GM11168 (cell line): ENCODE results near the gene PBX1.

Experiments used
- in situ Hi-C: fragments of 300-500 bp; cut with MboI; formaldehyde crosslinking; loops from one replicate; pipeline ENCODE4 v1.12.0; 2022; ENCODE audit warnings: low sequenced_read_pairs; ENCODE audit not compliant: unreplicated experiment

The PBX1 gene

DNA sequence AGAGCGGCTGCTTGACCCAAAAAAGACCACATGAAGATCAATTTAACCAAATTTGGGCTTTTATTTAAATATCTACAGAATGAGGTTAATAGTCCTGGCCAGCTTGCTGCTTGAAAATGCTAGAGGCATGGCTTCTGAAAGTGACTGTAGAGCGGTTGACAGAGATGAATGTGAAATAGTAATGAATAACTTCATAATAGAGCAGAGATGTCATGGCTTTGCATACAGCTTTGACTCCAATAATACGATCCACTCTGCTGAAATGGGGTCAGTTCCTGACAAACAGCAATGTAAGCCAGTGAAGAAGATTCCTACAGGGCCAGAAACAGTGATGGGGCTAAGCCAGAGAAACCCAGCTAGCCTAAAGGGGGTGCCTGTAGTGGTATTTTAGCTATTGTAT, 183.8 kb downstream of the PBX1 start:
- in situ Hi-C loops, result no loop called here

DNA sequence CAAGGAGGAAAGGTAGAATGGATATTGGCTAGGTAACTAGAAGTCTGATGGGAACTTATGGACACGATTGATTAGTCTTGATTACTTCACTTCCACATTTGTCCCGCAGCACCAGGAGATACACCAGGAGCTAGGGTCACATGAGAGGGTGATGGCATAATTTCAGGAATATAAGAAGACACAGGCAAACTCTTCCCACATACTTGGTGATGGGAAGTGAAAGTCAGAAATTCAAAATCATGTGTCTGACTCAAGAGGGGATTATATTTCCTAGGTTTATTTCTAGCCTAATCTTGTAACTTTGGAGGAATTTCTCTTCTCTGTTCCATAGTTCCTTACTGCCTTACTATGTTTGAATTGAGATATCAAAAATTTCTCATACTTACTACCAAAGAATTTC, 185.0 kb downstream of the PBX1 start:
- in situ Hi-C loops, result no loop called here

DNA sequence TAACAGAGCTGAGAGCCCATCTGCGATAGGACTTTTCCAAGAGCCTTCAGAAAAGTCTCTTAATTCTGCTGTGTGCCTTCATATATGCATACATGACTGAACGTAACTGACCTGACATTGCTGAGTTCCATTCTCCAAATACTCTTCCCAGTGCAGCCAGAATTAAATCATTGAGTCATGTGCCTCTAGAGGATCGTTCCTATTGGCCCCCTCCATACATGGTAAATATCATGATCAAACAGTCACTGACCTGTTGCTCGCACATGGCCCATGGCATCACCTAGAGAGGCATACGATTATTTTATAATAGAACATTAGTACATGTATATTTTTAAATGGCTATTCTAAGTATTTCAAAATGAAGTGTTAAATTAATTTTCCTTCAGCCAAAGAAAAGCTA, 186.8 kb downstream of the PBX1 start:
- in situ Hi-C loops, result no loop called here

DNA sequence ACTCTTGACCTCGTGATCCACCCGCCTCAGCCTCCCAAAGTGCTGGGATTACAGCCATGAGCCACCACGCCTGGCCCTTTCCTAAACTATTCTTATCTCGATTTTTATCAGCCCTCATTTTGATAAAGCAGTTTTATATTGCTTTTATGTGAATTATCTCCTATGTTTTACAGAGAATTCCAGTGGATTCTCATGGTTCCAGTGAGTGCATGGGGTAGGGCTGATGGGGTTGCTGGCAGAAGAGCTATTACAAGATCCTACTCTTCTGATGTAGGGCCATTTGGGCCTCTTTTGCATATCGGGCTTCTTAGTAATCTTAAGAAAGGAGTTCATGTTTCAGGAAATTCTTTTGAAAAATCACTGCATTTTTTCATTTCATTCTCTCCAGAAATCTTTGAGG, 187.6 kb downstream of the PBX1 start:
- in situ Hi-C loops, result no loop called here

DNA sequence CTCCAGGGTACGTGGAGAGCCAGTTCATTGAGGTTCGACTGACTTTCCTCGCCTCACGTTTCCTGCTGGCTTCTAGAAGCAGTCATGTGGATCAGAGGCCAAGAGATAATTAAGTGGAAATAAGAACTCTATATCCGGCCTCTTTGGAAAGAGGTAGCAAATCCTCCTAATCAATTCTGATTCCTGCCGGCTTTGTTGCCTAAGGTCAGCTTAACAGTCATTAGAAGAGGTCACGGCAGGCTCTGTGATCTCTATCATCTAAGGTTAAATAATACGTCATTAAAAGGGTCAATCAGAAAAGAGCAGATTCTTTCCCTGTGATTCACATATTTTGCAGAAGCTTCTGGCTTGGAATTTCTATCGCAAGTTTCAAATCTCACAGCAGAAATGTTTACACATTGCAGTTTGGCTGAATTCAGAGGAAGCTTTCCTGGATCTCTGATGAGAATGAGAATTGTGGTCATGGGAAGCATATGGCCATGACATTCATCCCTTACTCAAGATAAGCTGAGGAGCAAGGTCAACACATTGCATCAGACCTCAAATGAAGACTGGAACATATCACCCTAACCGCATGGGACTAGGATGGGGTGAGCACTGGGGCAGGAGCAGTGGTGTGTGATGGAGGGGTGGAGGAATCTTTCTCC, 189.4 kb downstream of the PBX1 start:
- in situ Hi-C loops, result no loop called here

DNA sequence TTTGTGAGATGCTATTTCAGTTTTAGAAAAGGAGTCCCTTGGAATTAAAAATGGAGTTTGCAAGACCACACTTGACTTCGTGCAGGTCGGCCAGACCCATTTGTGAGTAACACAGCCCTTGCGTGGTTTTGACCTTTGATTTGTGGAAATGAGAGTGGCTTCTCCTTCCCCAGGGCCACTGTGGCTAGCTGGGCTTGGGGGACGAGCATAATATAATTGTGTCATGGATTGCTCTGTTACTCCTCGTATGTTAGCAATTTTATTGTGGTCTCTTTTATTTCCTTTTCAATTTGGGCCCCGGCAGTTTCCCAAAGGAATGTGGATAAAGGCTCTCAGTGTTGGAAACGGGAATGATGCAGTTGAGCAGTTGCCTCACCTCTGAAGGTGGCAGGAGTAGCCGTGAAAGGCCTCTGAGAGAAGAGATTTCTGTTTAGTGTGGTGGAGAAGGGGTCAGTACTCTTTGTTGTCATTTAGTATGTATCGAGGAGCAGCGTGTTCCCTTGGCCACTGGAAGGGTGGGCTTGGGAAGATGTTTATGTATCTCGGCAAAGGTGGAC, 194.6 kb downstream of the PBX1 start:
- in situ Hi-C loops, result no loop called here

DNA sequence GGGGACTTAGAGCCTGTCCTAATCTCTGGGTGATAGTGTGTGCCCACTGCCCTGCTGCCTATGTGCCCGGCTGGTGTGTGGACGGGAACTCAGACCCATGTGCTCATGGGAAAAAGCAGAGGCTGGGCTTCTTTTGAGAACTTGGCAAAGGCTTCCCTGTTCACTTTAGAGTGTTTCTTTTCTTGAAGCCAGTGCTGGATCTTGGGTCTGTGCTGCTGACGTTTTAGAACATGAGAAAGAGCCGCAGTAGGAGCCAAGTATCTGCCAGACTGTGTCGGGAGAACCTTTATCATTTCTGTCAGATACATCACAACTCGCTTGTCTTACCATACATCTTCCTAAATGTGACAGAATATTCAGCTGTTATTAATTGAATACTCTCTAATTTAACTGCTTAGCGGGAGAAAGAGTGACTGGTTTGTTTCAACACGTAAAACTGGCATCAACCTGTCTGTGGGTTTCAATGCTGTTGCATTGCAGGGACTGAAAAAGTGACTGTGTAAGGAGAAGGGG, 195.2 kb downstream of the PBX1 start:
- in situ Hi-C loops, result no loop called here

DNA sequence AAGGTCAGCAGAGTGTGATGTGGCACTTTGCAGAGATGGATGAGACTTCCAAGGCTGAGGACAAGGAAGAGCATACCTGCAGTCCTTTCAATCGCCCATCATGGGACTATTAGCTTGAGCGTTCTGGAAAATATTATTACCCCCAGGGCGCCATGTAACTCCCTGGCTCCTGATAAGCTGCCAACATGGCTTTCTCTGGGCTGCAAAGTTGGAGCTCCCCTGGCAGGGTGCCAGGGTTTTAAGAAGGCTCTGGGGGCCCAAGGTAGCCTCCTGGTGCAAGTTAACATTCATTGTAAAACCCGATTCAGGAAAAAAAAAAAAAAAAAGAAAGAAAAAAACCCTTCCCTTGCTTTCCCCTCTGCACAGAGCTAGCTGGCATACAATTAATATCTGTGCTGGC, 196.7 kb downstream of the PBX1 start:
- in situ Hi-C loops, result no loop called here

DNA sequence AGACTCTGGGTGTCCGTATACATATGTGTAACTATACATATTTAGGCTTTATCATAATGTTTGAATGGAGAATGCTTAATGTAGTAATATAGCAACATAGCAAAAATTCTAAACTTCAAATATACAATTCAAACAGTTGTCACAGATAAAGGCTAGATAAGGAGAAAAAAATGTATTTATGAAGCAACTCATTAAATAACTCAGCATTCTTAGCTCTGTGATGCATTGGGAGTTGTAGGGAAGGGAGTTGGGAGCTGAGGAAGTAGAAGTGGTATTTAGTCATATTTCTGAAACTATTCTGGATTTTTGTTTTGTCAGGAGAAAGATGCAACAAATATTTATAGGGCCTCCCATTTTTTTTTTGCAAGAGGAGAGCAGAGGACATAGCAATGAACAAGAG, 197.8 kb downstream of the PBX1 start:
- in situ Hi-C loops, result no loop called here

DNA sequence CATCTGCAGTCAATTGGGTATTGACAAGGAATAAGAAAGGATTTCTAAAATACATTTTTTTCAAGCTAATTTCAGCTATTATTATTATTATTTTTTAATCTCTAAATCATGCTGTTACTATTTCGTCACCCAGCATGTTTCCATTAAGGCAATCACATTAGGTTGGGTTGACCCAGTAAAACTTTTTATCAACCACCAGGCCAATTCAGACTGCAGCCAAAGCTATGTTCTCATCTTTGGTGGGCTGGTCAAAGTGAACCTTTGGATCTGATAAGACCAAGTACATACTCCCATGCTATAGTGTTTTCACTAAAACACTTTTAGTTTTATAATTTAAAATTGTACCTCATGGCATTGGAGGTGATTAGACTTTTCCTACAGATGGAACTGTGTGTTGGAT, 198.6 kb downstream of the PBX1 start:
- in situ Hi-C loops, result no loop called here

DNA sequence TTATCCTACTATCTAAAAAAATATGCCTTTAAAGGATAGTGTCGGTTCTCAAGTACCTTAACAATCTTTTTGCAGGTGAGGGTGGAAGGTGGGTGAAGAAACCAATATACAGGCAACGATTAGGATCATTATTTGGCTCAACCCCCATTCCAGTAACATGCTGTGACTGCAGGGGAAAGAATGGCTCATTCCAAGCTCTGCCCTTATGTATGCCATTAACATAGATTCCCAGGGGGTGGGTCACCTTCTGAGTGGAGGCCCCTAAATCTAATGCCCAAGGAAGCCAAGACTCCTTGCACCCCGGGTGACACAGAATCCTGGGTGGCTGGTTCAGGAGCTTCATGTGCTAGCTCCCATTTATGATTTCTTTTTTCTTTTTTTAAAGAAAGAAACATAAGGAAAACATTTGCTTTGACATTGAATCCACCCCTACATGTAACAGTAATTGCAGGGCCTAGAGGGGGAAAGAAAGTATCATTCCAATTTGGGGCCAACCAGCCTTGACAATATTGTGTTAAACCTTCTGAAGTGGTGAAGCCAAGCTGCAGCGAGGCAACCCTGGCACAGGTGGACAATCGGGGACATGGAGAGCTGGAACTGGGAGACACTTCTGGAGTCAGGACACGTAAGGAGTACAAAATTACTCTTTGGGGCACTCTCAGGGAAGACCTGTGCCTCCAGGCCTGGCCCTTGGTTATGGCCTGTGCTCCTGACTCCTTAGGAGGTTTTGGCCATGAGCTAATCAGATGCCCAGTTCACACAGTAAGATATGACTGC, 200.3 kb downstream of the PBX1 start:
- in situ Hi-C loops, result no loop called here

DNA sequence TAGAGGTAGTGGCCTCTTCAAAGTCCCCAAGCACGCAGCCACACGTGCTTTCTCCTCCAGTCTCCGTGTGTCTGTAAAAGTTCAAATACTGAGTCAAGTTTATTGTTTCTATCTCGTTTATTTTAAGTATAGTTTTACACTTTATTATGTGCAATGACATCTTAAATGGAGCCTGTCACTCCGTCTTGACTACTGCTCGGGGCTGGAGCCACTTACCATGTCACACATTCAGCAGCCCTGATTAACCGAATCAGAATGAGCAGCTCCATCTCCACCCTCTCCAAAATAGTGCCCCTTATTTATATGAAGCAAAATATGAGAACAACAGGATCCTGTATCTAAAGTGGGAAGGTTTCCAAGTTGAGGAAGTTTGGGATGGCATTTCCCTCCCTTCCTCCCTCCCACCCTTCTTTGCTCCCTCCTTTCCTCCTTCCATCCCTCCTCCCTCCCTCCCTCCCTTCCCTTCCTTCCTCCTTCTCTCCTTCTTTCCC, 201.0 kb downstream of the PBX1 start:
- in situ Hi-C loops, result no loop called here

DNA sequence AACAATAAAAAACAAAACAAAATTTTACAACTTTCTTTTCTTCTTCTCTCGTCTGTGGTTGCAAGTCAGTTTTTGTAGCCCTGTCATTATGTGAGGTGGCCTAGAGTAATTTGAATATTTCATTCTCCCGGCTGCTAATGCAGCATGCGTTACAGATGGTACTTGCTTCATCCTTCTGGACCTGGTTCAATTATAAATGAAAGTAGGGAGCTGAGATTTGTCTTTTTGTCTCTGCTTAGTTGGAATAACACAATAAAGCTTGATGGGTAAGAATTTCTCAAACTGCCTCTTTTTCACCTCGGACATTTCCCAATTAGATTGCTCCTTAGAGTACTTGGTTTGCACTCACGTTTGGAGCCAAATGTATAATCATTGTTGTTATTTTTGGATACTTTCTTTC, 201.6 kb downstream of the PBX1 start:
- in situ Hi-C loops, result no loop called here

DNA sequence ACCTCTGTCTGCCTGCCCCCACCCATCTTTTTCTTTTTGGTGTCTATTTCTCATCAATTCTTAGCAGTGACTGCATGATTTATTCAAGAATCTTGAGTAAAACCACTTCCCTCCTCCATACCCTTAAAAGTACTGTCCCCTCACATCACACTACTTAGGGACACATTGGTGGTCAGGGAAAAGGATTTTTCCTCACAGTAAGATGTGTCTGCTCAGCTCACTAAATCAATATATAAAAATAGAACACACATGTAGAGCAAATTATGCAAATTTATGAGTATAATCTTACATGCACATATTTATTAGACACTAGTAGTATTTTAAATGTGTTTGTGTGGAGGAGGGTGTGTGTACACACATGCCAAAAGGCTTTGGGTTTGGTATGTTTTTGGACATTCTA, 202.0 kb downstream of the PBX1 start:
- in situ Hi-C loops, result no loop called here

DNA sequence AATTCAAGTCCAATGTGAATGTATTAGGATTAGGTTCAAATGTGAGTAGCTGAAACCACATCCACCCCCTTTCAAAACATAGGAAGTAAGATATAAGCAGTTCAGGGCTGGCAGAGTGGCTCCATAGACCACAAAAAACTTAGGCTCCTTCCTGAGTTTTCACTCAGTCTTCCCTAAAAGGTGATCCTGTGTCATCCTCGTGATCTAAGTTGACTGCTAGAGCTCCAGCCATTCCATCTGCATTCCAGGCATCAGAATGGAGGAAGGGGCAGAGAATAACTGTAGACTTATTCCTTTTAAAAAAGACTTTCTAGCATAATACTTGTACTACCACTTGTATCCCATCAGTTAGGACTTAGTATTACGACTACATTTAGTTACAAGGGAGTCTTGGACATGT, 204.1 kb downstream of the PBX1 start:
- in situ Hi-C loops, result no loop called here

DNA sequence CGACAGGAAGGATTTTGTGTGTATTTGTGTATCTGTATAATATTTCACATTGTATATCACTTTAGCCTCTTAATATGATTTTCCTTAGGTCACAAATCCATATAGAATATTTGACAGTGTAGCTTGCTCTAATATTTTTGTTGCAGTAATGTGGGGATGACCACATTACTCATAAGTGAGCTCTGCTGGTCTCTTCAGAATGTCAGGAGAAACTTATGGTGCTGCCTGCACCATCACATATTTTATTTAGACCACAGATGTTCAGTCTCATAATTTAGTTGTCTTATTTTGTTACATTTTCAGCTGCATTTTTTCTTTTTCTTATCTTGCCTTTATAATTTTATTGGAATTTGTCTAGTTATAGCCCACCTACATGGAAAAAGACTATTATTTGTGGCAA, 205.3 kb downstream of the PBX1 start:
- in situ Hi-C loops, result no loop called here

DNA sequence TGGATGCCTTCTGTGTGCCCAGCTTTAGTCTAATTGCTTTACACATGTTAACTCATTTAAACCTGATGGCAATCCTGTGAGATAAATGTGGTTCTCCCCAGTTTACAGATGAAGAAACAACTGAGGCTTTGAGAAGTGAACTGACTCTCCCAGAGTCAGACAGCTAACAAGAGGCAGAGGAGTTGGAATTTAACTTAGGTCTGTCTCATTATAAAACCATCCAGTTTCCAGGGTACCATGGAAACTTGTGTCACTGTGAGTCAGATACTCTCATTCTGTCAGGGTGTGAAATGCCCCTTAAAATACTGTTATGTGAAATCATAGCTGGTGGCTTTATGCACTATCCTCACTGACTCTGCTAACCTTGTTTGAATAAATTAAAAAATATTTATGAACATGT, 206.6 kb downstream of the PBX1 start:
- in situ Hi-C loops, result no loop called here

DNA sequence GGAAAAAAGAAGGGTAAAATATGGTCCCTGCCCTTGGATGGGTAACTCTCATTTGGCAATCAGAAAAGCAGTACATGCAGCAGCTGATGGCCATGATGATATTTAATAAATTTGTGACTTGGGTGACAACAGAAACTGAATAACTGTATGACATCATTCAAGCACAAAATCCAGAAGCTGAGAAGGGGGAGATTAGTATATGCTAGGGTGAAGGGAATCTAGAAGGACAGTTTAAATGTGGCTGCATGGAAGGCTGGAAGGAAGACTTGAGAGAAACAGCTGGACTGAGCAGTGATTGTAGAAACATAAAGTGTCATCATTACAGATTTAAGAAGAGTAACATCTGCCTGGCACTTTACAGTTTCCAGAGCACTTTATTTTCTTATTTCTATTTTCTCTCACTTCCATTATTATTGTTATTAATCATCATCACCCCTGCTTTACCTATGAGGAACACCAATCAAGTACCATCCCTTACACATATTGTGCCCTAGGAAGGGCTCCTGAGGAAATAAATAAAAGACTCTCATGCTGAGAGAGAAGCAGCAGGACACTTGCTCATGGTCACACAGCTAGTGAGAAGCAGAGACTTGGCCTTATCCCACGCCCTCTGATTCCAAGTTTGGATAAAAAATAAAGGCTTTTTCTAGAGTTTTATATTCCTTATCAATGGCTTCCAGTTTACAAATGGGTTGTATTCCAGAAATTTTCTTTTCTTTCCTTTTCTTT, 207.2 kb downstream of the PBX1 start:
- in situ Hi-C loops, result no loop called here

DNA sequence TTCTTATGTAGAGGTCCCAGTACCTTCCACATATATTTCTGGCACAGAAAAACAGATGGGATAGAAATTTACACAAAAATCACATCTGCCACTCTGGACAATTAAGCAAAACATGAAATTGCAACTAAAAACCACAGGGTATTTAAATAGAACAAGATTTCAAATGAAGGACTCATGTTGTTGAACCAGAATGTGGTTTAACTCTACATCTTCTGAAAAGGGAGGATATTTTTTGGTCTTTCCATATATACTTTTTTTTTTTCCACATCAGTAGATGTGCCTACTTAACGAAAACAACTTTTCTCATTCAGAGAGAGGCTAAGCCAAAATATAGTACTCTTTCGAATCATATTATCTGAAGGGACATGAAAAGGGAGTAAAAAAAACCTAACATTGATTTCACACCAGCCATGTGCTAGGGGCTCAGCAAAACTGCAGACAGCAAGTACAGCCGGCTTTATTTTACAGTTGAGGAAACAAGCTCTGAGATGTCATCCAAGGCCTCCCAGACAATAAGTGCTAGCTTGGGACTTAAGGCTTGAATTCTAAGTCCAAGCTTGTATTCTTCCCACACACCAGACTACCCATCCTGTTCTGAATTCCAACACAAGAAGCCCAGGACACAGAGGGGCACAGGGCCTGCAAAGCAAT, 208.9 kb downstream of the PBX1 start:
- in situ Hi-C loops, result no loop called here

DNA sequence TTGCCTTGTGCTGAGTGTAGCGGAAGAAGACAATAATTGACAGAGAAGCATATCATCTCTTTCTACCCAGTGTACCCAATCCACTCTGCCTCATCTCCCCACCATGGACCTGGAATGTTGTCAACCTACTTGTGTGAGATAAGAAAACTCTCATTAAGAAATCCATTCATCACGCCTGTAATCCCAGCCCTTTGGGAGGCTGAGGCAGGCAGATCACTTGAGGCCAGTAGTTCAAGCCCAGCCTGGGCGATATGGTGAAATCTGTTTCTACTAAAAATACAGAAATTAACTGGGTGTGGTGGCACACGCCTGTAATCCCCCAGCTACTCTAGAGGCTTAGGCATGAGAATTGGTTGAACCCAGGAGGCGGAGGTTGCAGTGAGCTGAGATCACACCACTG, 209.6 kb downstream of the PBX1 start:
- in situ Hi-C loops, result no loop called here
